ENCODE measurements around the gene DPP6. TPM values are rescaled to one million over a fixed set of nuclear protein-coding genes. Genes with fewer than 3 reads are reported as not detected.

Gene DPP6
- total RNA-seq, 1 donor from 2014 or later, result 0.39 TPM

- no peak overlapping the region for H3K27ac Mint-ChIP-seq
- no peaks in the 10 kb centered on the region for H3K4me1 ChIP-seq
- no peaks in the 10 kb centered on the region for H3K27me3 ChIP-seq
These were observed 725.7 kb downstream of the DPP6 start for GRCh38 chr7:154777908-154778307.

GRCh38 chr7:154781369-154782303 is 729.4 kb downstream of the DPP6 start:
- H3K4me3 ChIP-seq, result no peak overlapping the region
- H3F3A ChIP-seq (ENCODE audit: low read depth), result no peaks in the 10 kb centered on the region
- DNase-seq (ENCODE audit: low spot score), result no peak
- no peak overlapping the region for H3K27ac ChIP-seq
- Mint-ChIP-seq H3K27me3 (ENCODE audit: insufficient read depth, low read depth) (peaks cover 10% of the 10 kb centered on the region), H3K9me3 (peaks cover 2% of the 10 kb centered on the region), H3K4me3 (no peak overlapping the region), H3K4me1 (no peaks in the 10 kb centered on the region), H3K36me3 (no peaks in the 10 kb centered on the region), H3K27ac (no peak overlapping the region)
- H3K4me2 ChIP-seq, result no peak overlapping the region
- no peaks in the 10 kb centered on the region for H3K9me3 ChIP-seq (ENCODE audit: low read depth)
- H4K20me1 ChIP-seq (ENCODE audit: low read depth), result no peaks in the 10 kb centered on the region
- no peaks in the 10 kb centered on the region for H3K79me2 ChIP-seq (ENCODE audit: low read depth)
- H2AFZ ChIP-seq (replicated peaks), result no peak overlapping the region
- no peaks in the 10 kb centered on the region for H3K27me3 ChIP-seq
- H3K36me3 ChIP-seq, result no peaks in the 10 kb centered on the region
- no peaks in the 10 kb centered on the region for H3K4me1 ChIP-seq
- TF ChIP-seq EZH2phosphoT487 (IDR thresholded peaks at IDR 0.05) (no peak), EZH2 (IDR thresholded peaks at IDR 0.05) (no peak), CTCF (IDR thresholded peaks at IDR 0.05) (no peak)
- H3K9ac ChIP-seq, result no peak overlapping the region

More at GRCh38 chr7:154777908-154778307, 725.7 kb downstream of the DPP6 start:
- H3K4me1 Mint-ChIP-seq, result no peaks in the 10 kb centered on the region
- Histone ChIP-seq H3K36me3 (no peaks in the 10 kb centered on the region), H4K20me1 (ENCODE audit: low read depth) (no peaks in the 10 kb centered on the region), H3K27ac (no peak overlapping the region), H3K79me2 (ENCODE audit: low read depth) (no peaks in the 10 kb centered on the region), H3K9ac (no peak overlapping the region), H3F3A (ENCODE audit: low read depth) (no peaks in the 10 kb centered on the region), H3K9me3 (ENCODE audit: low read depth) (no peaks in the 10 kb centered on the region), H3K4me2 (no peak overlapping the region), H3K4me3 (no peak overlapping the region), H2AFZ (replicated peaks) (no peak overlapping the region)
- no peak overlapping the region for H3K4me3 Mint-ChIP-seq
- TF ChIP-seq EZH2phosphoT487 (IDR thresholded peaks at IDR 0.05), result no peak
- TF ChIP-seq CTCF (IDR thresholded peaks at IDR 0.05), result no peak
- no peak for TF ChIP-seq EZH2 (IDR thresholded peaks at IDR 0.05)
- no peaks in the 10 kb centered on the region for H3K36me3 Mint-ChIP-seq
- H3K27me3 Mint-ChIP-seq (ENCODE audit: insufficient read depth, low read depth), result peaks cover 12% of the 10 kb centered on the region
- H3K9me3 Mint-ChIP-seq, result no peaks in the 10 kb centered on the region
- DNase-seq (ENCODE audit: low spot score), result no peak

- DNase-seq (ENCODE audit: low spot score), result no peak
- H2AFZ ChIP-seq (replicated peaks), result no peak overlapping the region
- H3K9ac ChIP-seq, result no peak overlapping the region
- TF ChIP-seq EZH2phosphoT487 (IDR thresholded peaks at IDR 0.05) (no peak), CTCF (IDR thresholded peaks at IDR 0.05) (no peak), EZH2 (IDR thresholded peaks at IDR 0.05) (no peak)
- H3K4me3 Mint-ChIP-seq, result no peak overlapping the region
- no peaks in the 10 kb centered on the region for H3F3A ChIP-seq (ENCODE audit: low read depth)
- H3K27ac ChIP-seq, result no peak overlapping the region
- H3K27me3 Mint-ChIP-seq (ENCODE audit: insufficient read depth, low read depth), result peaks cover 4% of the 10 kb centered on the region
- H3K9me3 ChIP-seq (ENCODE audit: low read depth), result no peaks in the 10 kb centered on the region
- no peaks in the 10 kb centered on the region for H3K36me3 ChIP-seq
- no peaks in the 10 kb centered on the region for H3K79me2 ChIP-seq (ENCODE audit: low read depth)
- no peaks in the 10 kb centered on the region for H3K36me3 Mint-ChIP-seq
- no peaks in the 10 kb centered on the region for H4K20me1 ChIP-seq (ENCODE audit: low read depth)
- H3K4me2 ChIP-seq, result no peak overlapping the region
- H3K4me1 Mint-ChIP-seq, result no peaks in the 10 kb centered on the region
- H3K4me3 ChIP-seq, result no peak overlapping the region
- H3K27ac Mint-ChIP-seq, result no peak overlapping the region
- peaks cover 2% of the 10 kb centered on the region for H3K9me3 Mint-ChIP-seq
- no peaks in the 10 kb centered on the region for H3K4me1 ChIP-seq
- no peaks in the 10 kb centered on the region for H3K27me3 ChIP-seq
These were observed 731.2 kb downstream of the DPP6 start for GRCh38 chr7:154783281-154783909.

All from neural progenitor cell (in vitro differentiated cells).